ENCODE results near the gene GPR3. TPM values are rescaled to one million over a fixed set of nuclear protein-coding genes. Genes with fewer than 3 reads are reported as not detected.

GPR3 gene
- total and polyA plus RNA-seq, 2 of the 13 experiments (the other 11 are each of a cell fraction or from before 2014, with no cell fraction given), result 1.00 to 2.6 TPM

DNA sequence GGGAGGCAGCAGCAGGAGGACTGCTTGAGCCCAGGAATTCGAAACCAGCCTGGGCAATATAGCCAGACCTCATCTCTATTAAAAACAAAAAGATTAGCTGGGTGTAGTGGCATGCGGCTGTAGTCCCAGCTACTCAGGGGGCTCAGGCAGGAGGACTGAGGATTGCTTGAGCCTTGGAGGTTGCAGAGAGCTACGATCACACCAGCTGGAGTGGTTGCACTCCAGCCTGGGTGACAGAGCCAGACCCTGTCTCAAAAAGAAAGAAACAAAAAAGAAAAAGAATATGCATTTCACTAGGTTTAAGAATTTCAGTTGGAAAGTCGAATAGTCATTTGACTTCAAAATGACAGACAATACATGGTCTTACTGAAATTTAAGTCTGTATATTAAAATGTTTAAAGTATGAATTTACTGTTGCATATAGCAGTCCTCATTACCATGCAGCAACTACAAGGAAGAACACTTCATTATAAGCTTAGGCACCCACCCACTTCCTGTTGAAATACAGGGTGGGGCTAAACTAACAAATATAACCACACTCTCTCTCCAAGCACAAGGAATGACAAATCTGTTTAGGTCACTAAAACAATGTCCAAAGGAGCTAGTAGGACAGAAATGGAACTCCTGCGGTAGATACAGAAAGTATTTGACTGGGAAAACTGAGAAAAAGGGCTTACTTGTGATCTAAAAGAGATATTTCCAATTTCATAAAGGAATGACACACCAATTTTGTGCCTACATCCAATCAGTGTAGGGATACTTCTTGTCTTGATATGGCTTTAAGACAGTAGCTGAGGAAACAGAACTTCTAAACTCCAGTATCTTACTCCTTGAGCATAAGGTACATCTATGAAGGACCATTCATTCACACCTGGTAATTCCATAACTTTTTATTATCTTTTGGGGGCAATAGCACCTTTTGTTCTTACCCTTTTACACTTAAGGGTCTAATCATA, 44.1 kb downstream of the GPR3 start (continued):
- no peak for TF ChIP-seq CENPX (CRISPR knock-in tag; IDR thresholded peaks at IDR 0.05)
- no peak for TF ChIP-seq PLSCR1 (CRISPR knock-in tag; IDR thresholded peaks at IDR 0.05; ENCODE audit: borderline replicate concordance)
- no peak for TF ChIP-seq GATA4 (IDR thresholded peaks at IDR 0.05; ENCODE audit: borderline replicate concordance, low read depth)
- TF ChIP-seq NFAT5 (CRISPR knock-in tag; IDR thresholded peaks at IDR 0.05), result no peak

DNA sequence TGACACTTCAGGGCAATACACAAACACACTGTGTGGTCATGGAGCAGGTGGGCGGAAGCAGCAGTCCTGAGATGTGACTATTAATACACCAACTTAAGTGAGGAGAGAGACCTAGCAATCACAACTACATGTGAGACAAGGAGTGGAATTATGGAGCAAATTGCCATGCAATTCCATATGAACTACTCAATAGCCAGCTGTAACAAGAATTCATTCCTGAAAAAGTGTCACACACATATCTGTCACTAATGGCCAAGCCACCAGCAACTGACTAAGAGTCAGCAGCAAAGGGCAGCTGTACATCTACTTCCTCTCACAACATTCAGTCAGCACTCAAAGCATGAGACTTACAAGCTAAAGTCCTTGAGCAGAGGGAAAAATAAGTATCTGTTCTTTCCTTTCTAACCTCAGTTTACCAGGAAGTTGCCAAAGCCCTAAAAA, 46.2 kb downstream of the GPR3 start:
- FAIRE-seq (no peak), ATAC-seq (no peak), DNase-seq (ENCODE audit: low spot score) (no peak)
- no peak overlapping the region for H3K4me2 ChIP-seq (ENCODE audit: low read depth, low read length)
- no TSS peak for BruUV-seq (replicated peaks)
- POLR2A ChIA-PET, result interaction anchor here (1.6 kb wide), 1 partner anchor 10 kb away, joined by 3 read pairs; no protein-coding TSS in a partner anchor
- no peak overlapping the region for H3K4me3 ChIP-seq (replicated peaks in 1 of 3; ENCODE audit: insufficient read depth in 1 of 3, low read depth in 2 of 3, low read length in 3 of 3)
- intact Hi-C loops (cut with micrococcal nuclease; ENCODE audit: unreplicated experiment), result no loop called here
- CTCF ChIA-PET (ENCODE audit: low intra/inter-chr PET ratio, low total read pairs), result no interaction called here
- no peak overlapping the region for H3K27ac ChIP-seq (ENCODE audit: extremely low read length, insufficient read depth, low read length)
- in situ Hi-C loops (cut with HindIII; ENCODE audit: extremely low pct_ligation_motif_present, low pct_unique_long_range_greater_than_20kb), result no loop called here
- TF ChIP-seq ZNF580 (CRISPR knock-in tag; IDR thresholded peaks at IDR 0.05; ENCODE audit: borderline replicate concordance, low read depth), result no peak
- TF ChIP-seq CCAR2 (optimal IDR thresholded peaks at IDR 0.05; ENCODE audit: low read depth, low read length), result no peak
- TF ChIP-seq RARA (CRISPR knock-in tag; IDR thresholded peaks at IDR 0.05), result no peak
- TF ChIP-seq GATAD2A (CRISPR knock-in tag; IDR thresholded peaks at IDR 0.05), result no peak
- no peak for TF ChIP-seq PCBP1 (IDR thresholded peaks at IDR 0.05; ENCODE audit: borderline replicate concordance, low read depth, low read length)
- TF ChIP-seq, protein P1, sequence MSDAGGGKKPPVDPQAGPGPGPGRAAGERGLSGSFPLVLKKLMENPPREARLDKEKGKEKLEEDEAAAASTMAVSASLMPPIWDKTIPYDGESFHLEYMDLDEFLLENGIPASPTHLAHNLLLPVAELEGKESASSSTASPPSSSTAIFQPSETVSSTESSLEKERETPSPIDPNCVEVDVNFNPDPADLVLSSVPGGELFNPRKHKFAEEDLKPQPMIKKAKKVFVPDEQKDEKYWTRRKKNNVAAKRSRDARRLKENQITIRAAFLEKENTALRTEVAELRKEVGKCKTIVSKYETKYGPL (CRISPR knock-in tag; IDR thresholded peaks at IDR 0.05), result no peak
- H3K79me2 ChIP-seq (ENCODE audit: insufficient read depth, low read length), result peaks cover 51% of the 10 kb centered on the region
- peaks cover 2% of the 10 kb centered on the region; the same call in 1 of the 2 replicates for H4K20me1 ChIP-seq (ENCODE audit: insufficient read depth, low read length)
- 96% methylated on average over 1 of the region's 1 CpG for WGBS (ENCODE audit: low lambda C conversion rate)
- no peak overlapping the region for H3K9ac ChIP-seq (ENCODE audit: insufficient read depth, low read depth, low read length)
- H3K9me3 ChIP-seq (ENCODE audit: low read length), result no peaks in the 10 kb centered on the region
- no peaks in the 10 kb centered on the region for H3K27me3 ChIP-seq (ENCODE audit: control insufficient read depth in 1 of 2, insufficient read depth in 2 of 2, low read length in 2 of 2)
- peaks cover 27% of the 10 kb centered on the region for H3K4me1 ChIP-seq (ENCODE audit: insufficient read depth, low read length)
- H3K36me3 ChIP-seq (replicated peaks in 1 of 2; ENCODE audit: control insufficient read depth in 1 of 2, insufficient read depth in 2 of 2, low read length in 2 of 2), result no peaks in the 10 kb centered on the region; a peak in 2 of 5 replicates
- no peak overlapping the region for H2AFZ ChIP-seq (ENCODE audit: low read length)
